Mucosa of gallbladder (tissue), 1 donor: ENCODE results near the gene RASGRF1. TPM values are rescaled to one million over a fixed set of nuclear protein-coding genes. Genes with fewer than 3 reads are reported as not detected.
"Not testable (repeated sequence)": the region's sequence is repeated elsewhere in the genome, so short reads cannot be mapped to it uniquely, and the experiment has no call there.

Experiments
- DNase-seq: peaks from one replicate; pipeline ENCODE4 v3.0.0-alpha.2; 2020; ENCODE audit warnings: low spot score
- total RNA-seq: library from RNA; stranded (reverse); gene quantifications from one replicate; pipeline ENCODE4 v1.2.1, GENCODE V29; 2021
- donor health status: DM: no; HTN: no; CAD: no.

RASGRF1 gene
- total RNA-seq, 1 donor from 2014 or later, result 0.32 TPM

DNA sequence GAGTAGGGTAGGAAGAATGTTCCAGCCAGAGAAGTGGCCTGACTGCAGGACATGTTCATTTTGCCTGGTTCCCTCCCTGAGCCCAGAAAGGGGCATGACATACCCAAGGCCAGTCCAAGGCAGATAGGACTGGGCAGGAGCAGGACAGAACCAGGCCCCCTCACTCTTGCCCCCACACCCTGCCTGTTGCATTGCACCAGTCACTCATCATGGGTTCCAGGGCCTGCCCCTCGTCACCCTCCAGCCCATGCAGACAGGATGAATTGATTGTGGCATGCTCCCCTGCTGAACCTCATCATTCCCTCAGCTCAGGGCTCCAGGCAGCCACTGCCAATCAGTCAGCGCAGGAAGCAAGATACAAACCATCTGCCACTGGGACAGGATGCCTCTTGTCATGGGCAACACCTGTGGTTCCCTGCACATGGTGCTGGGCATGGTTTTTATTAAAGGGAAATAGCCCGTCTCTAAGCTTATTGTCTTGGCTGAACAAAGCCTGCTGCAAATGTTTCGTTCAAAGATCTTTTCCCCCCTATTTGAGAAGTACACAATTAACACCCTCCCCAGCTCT lies 48.9 kb downstream of the RASGRF1 start:
- DNase-seq, result no peak

DNA sequence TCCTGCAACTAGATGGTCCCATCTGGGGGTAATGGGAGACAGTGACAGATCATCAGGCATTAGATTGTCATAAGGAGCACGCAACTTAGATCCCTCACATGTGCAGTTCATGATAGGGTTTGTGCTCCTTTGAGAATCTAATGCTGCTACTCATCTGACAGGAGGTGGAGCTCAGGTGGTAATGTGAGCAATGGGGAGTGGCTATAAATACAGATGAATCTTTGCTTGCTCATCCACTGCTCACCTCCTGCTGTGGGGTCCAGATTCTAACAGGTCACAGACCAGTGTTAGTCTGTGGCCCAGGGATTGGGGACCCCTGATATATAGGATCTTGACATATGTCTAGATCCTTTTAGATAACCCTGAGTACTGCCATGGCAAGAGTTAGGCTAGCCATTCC lies 52.7 kb downstream of the RASGRF1 start:
- no peak for DNase-seq

DNA sequence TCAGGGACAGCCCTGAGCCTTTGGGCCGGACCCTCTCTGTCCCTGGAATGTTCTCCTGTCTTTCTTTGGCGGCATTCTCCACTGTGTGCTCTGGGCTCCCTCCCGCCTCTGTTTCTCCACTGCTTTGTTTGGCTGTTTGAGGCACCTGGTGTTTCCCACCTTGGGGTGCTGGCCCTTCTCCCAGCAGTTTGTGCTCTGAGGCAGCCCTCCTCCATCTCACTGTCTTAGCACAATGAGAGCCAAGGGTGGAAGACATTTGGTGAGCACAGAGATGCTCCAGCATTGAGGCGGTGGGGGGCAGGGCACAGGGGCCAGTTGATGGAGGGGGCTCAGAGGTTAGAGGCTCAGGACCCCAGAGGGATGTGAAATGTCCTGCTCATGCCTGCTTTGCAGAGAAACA lies 54.3 kb downstream of the RASGRF1 start:
- no peak for DNase-seq

DNA sequence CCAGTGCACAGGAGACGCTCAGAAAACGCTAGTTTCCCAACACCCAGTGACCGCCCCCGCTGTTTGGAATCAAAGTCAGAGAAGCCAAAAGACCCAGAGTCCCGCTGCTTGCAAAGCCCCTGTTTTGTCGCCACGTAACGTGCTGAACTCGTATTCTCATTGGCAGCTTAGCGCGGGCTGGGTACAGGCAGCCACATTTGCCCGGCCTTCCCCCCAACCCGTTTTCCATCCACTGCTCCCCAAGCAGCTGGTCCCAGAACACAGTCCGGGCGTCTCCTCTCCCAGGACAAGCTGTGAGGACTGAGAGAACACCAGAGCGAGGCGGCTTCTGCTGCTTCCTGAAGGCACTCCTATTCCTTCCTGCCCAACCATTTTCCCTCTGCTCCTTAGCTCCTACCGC lies 54.8 kb downstream of the RASGRF1 start:
- no peak for DNase-seq

DNA sequence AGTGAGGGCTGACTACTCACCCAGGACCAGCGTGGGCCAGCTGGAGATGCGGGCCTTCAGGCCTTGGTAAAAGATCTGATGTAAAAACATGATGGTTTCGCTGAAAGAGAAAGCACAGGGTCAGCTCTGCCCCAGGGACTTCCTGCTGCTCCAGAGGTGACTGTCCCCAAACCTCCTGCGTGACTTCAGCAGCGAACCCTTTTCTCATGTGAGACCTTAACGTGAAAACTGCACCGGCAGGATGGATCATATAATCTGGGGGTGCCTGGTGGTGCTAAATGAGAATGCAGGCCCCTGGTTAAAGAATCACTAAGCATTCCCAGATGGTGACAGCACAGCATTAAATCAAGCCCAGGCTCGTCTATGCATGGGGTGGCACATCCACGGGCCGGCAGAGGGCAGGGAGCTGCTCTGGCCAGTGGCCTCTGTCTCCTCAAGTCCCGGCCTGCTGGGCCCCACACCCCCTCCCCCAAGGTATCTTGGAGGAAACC lies 55.4 kb downstream of the RASGRF1 start:
- no peak for DNase-seq

DNA sequence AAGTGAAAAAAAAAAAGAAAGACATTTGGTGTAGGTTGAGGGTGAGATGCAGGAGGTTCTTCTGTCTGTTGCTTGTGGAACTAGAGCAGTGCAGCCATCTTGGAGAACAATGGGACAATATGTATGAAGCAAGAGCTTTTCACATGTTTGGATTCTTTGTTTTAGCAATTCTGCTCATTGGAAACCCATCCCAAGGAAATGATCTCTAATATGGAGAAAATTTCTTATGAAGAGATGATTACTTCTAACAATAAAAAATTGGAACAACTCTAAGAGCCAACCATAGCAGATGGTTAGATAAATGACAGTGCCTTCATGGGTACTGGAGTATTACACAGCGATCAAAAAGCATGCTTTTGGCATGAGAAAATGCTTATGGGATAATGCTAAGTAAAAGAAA lies 56.3 kb downstream of the RASGRF1 start:
- no peak for DNase-seq

DNA sequence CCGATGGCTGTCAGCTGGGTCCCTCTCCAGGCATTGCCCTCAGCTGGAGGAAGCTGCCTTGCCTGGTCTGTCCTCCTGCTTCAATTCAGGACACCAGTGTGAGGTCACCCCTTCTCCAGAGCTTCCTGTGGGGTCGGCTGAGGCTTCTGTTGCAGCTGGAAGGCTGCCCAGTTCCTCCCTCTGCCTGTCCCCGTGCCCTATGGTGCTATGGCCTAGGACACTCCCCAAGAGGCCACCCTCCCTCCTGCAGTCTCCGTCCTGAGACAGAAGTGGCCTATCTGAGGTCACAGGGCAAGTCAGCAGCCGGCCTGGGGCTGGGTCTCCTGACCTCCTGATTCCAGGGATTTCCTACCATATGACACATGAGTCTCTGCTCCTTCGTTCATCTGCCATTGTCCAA lies 57.9 kb downstream of the RASGRF1 start:
- DNase-seq, result no peak

DNA sequence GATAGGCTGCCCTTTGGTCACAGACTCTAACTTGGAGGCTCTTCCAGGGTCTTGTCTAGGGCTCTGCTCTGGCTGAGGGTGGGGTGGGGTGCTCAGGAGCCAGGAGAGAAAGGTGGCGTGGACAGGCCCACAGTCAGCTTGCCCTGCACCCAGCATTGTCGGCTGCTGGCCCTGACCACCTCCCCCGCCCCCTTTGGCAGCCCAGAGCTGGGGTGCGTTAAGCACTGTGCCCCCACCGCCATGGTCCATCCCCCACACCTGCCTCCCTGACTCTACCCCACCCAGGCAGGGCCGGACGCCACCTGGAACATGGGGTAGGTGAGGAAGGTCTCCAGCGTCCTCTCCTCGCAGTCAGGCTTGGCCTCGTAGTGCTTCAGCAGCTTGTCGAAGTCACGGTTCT lies 58.8 kb downstream of the RASGRF1 start:
- no peak for DNase-seq

DNA sequence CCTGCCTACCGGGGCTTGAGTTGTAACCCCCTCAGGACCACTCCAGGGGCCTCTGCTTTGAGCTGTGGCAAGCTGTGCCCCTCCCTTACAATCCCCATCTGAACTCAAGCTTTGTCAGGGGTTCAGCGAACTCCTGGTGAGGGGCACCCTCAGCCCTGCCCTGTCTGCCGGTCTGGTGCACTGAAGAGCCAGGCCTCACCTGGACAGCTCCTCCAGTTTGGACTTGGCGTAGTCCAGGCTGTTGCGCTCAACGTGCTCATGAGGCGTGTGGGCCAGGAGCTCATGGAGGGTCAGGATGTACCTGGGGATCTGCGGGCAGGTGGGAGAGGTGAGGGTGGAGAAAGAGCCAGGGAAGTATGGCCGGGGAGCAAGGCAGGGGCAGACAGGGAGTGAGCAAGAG lies 59.4 kb downstream of the RASGRF1 start:
- DNase-seq, result no peak

DNA sequence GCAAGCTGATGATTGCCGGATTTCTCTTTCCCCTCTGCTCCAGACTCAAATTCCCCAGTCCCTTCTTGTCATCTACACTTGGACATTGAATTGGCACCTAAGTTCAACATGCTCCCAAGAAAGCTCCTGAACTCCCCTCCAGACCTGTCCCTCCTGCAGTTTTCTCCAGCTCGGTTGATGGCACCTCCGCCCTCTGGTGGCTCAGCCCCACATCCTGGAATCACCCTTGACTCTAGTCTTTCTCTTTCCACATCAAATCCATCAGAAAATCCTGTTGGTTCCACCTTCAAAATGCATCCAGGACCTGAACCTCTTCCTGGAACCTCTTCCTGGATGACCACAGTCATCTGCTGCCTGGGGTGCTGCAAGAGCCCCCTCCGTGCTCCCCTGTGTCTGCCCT lies 60.1 kb downstream of the RASGRF1 start:
- no peak for DNase-seq

DNA sequence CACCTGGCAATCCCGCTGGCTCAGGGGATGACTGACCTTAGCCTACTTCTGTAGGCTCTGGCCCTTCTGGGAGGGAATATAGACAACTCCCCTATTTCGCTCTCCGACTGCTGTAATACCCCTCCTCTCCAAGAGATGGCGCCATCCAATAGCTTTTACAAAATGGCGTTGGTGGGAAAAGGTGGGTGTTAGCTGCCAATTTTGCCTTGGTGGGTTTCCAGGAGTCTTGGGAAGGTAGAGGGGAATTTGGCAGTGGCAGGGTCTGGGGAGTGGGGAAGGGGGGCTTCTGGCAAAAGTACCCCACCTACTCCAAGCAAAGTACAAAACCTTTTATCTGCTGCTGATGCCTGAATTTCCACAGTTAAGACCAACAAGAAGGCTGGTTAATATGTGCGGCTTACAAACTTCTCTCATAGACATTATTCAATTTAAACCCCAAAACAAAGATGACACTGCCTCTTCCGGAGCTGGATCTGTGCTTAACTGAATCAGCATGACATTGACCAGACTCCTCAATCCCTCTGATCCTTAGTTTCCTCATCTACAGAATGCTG lies 62.1 kb downstream of the RASGRF1 start:
- peak; percentile 42 for DNase-seq

DNA sequence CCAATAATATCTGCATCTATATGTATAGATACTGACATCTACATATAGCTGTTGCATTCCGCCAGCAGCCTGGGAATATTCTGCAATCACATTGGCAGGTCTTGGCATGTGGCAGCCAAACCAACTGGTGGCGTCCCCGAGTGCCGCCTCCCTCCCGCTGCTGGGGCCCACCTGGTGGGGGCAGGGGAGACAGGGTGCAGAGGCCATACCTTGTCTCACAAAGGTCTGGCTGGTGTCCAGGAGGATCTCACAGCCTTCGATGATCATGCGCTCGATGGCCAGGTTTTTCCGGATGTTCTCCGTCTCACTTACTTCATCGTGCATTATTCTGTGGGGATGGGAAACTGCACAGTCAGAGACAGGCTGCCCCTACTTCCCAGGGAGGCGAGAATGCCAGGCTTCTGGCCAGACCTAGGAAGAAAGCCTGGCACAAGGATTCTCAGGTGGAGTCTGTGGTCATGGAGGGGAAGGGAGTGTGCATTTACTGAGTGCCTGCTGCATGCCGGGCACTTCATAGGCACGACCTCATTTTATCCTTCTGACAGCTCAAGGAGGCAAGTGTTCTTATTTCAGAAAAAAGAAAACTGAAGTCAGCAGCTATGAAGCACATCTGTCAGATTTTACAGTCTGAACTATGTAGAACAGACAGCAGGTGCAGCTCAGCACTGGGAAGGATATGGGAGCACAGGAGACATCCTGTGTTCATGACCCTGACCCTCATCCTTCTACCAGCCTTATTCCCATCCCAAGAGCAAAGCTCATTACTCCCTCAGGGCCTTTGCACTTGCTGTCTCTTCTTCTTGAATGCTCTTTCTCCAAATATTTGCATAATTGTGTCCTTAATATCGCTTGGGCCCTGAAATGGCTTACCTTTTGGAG lies 62.8 kb downstream of the RASGRF1 start:
- no peak for DNase-seq

DNA sequence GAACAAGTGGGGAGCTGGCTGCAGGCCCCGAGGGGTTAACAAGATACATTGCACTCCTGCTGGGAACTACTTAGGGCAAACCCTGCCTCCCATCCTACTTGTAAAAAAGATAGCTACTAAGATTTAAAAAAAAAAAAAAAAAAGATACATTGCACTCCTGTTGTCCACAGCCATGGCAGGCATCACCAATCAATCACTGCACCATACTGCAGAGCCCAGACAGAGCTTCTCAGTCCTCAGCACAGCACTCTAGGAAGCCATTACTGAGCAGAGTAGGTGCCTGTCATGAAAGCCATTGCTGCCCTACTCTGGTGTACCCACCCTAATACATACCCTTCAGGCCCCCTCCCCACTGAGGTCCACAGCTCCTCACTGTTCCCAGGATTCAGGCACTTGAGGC lies 64.8 kb downstream of the RASGRF1 start:
- no peak for DNase-seq

DNA sequence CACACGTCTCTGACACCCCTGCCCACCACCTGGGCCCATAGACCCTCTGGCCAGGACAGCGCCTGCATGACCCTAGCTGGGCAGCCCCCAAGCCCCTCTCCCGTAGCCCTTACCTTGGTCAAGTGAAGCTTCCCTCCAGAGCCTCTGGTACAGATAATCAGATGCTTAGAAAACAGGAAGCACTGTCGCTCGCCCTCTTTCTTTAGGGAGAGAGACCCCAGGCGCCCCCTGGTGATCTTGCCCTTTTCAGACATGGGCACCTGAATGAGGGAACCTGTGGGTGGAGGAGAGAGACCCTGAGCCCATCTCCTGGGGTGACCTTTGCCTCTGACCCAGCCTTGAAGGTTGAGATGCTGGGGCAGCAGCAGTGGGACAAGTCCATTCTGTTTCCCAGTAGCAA lies 65.4 kb downstream of the RASGRF1 start:
- no peak for DNase-seq

DNA sequence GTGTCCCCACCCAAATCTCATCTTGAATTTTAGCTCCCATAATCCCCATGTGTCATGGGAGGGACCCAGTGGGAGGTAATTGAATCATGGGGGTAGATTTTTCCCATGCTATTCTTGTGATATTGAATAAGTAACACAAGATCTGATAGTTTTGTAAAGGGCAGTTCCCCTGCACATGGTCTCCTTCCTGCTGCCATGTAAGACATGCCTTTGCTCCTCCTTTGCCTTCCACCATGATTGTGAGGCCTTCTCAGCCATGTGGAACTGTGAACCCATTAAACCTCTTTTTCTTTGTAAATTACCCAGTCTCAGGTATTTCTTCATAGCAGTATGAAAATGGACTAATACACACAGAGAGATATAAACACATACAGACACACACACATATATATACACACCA lies 66.1 kb downstream of the RASGRF1 start:
- DNase-seq, result not testable (repeated sequence)

DNA sequence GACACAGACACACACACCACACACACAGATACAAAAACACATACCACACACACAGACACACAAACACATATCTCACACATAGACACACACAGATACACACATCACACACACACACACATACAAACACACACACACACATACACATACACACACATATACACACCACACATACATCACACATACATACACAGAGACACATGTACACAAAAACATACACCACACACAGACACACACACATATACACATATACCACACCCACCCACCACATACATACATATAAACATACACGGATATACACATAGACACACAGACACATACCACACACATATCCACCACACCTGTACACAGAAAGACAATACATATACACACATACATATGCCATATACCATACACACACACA lies 66.7 kb downstream of the RASGRF1 start:
- no peak for DNase-seq

DNA sequence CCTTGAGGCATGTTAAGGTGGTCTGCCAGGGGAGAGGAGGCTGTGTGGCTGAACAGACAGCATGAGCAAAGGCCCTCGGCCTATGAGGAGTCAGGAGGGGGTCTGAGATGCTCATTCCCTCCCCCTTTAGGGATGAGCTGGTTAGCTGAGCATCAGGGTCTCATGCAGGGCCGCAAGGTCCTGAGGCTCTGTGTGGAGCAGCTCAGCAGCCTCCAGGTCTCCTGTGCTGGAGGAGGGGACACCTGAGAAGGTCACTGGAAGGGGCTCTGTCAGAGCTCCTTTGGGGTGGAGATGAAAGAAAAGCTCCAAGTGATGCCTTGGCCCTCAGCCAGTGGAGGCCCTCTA lies 67.1 kb downstream of the RASGRF1 start:
- no peak for DNase-seq

DNA sequence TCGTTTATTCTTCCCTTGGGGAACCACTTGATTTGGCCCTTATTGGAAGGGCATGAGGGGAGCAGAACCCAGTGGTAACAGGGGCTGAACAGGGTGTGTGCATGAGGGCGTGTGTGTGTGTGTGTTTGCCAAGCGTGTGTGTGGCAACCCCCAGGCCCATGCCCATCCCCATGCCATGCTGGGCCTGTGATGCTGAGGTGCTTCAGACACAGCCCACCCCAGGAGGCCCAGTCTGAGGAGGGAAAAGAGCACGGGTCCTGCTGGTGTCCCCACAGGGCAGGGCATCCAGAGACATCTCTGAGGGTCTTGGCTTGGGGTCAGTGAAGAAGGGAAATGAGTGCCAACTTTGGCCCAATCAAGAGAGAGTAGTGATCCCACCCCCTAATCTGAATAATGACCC lies 71.6 kb downstream of the RASGRF1 start:
- DNase-seq, result no peak

DNA sequence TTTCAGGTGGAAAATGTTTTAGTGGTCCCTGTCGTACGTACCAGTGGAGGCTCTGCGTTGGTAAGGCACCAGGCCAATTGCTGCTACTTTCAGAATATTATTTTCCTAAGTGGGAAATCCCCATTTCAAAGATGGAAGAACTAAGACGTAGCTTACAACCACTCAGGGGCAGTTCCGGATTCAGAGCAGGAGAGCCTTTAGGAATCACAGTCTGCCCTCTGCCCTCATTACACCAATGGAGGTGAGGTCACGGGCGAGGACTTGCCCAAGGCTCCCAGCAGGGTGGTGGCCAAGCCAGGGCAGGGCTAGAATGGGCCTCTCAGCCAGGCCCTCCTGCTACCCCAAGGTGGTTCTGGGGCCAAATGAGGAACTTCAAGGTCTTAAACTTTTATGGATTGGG lies 72.6 kb downstream of the RASGRF1 start:
- DNase-seq, result no peak

DNA sequence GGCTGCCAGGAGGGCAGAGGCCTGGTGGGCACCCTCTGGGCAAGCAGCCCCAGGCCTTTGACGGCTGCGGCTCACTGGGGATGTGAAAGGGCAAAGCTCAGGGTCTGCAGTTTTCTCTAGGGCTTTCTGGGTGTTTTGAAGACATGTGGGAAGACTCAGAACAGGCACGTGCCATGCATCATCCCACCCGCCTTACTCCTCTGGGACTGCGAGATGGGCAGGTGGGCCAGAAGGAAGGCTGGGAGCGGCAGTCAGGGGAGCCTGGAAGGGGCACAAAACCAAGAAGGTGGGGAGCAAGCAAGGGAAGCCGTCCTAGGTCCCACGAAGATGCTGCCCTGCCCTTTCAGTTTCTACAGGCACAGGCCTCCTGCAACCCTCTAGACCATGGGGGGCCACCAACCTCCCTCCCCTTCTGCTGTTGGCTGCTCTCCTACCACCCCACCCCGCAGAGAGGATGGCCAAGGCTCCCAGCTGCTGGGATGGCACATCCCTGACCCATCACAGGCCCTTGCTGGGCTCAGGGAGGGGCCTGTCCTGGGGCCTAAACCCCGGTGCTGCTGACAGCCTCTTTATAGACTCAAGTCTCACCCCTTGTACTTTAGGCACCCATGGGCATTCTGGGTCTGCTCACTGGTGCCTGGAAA lies 73.9 kb downstream of the RASGRF1 start:
- DNase-seq, result no peak

DNA sequence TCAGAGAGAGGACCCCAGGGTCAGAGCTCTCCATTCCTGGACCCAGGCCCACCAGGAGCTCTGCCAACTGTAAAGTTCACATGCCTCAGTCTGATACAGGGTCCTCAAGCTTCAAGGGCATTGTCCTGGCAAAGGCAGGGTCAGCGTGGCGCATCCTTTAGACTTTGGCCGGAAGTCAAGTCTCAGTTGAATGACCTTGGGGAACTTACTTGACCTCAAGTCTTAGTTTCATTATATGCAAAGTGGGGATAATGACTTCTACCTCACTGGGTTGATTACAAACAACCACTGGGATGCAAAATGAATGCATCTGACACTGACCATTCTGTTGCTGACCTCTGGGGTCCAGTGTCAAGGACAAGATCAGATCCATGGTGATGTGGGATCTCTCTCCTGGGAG lies 75.2 kb downstream of the RASGRF1 start:
- no peak for DNase-seq

DNA sequence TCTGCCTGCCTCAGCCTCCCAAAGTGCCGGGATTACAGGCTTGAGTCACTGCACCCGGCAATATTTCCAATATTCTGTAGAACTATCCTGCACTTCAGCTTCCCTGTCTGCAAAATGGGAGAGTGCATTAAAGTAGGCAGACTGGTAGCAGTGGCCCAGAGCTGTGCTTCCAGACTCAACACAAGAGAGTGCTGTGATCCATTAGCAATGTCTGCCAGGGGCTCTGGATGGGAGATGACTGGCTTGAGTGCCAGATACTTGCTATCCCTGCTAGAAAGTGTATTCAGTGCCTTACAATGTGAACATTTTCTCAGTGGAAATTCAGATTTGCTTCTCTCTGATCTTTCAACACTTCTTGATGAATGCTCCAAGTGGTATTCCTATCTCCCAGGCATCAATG lies 80.3 kb downstream of the RASGRF1 start:
- DNase-seq, result no peak

DNA sequence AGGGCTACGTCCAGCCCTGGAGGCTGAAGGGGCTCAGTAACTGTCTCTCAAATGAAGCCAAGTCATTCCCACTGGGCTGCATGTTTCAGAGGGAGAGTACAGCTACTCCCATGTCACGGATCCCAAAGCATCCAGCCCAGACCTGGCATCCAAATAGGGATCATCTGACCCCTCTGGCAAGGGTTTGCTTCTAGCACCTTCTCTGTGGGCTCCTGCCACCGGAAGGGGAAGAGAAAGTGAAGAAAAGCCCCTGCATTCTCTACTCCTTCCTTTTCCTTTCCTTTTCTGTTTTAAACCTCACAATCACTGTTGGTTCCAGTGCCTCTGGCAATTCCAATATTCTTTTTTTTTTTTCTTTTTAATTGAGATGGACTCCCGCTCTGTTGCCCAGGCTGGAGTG lies 81.2 kb downstream of the RASGRF1 start:
- DNase-seq, result no peak
